ENCODE measurements around the gene TIMD4.

TIMD4 gene

DNA sequence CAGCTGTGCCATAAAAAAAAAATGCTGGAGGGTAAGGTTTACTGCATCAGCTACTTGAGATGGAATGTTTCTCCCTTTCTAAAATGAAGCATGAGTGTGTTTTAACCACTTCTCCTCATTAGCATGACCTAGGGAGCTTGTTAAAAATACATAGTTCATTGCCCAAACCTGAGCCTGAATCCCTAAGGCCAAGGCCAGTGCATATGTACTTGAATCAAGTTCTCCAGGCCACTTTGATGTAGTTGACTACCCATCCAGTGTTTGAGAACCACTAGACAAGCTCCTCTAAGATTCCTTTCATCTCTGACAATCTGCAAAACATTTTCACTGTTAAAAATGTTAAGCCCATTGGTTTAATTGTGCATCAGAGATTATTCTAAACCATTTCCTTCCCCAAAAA lies 6.7 kb downstream of the TIMD4 start:
- TF ChIP-seq ZBTB7A (IDR thresholded peaks at IDR 0.05; ENCODE audit: low read depth) = no peak
- TF ChIP-seq TCF12 (IDR thresholded peaks at IDR 0.05; ENCODE audit: low read depth) = no peak
- TF ChIP-seq NFIC (IDR thresholded peaks at IDR 0.05) = no peak
- TF ChIP-seq FOXM1 (IDR thresholded peaks at IDR 0.05; ENCODE audit: borderline replicate concordance, low read depth) = no peak
- TF ChIP-seq RAD21 (IDR thresholded peaks at IDR 0.05; ENCODE audit: low read depth) = no peak
- TF ChIP-seq CREB1 (IDR thresholded peaks at IDR 0.05; ENCODE audit: low read depth) = no peak
- no peak for TF ChIP-seq TEAD4 (IDR thresholded peaks at IDR 0.05)

DNA sequence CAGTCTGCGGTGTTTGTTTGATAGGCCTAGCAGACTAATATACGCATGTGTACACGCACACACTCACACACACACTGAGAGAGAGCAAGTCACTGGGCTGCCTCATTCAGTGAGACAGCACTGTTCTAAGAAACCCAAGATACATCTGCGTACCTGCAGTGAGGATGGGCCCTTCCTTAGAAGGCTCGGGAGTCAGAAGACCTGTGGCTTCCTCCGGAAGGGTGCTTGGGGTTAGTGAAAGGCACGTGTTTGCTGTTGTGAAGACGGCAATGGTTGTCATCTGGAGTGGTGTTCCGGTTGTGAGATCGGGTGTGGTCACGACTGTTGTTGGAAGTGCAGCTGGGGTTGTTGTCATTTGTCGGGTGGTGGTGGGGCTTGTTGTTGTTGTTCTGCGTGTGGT lies 11.7 kb downstream of the TIMD4 start:
- no peak for TF ChIP-seq TEAD4 (IDR thresholded peaks at IDR 0.05)
- no peak for TF ChIP-seq EGR1 (IDR thresholded peaks at IDR 0.05)
- TF ChIP-seq YY1 (IDR thresholded peaks at IDR 0.05; ENCODE audit: low read depth) = no peak
- TF ChIP-seq, protein P1, sequence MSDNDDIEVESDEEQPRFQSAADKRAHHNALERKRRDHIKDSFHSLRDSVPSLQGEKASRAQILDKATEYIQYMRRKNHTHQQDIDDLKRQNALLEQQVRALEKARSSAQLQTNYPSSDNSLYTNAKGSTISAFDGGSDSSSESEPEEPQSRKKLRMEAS (IDR thresholded peaks at IDR 0.05) = no peak
- no peak for TF ChIP-seq REST (IDR thresholded peaks at IDR 0.05; ENCODE audit: low read depth)
- TF ChIP-seq CEBPB (IDR thresholded peaks at IDR 0.05) = no peak
- no peak for TF ChIP-seq TCF12 (IDR thresholded peaks at IDR 0.05; ENCODE audit: low read depth)
- TF ChIP-seq, protein P2, sequence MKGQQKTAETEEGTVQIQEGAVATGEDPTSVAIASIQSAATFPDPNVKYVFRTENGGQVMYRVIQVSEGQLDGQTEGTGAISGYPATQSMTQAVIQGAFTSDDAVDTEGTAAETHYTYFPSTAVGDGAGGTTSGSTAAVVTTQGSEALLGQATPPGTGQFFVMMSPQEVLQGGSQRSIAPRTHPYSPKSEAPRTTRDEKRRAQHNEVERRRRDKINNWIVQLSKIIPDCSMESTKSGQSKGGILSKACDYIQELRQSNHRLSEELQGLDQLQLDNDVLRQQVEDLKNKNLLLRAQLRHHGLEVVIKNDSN (IDR thresholded peaks at IDR 0.05) = no peak
- TF ChIP-seq RAD21 (IDR thresholded peaks at IDR 0.05; ENCODE audit: low read depth) = no peak
- no peak for TF ChIP-seq NFIC (IDR thresholded peaks at IDR 0.05)

- TF ChIP-seq, protein P1 (IDR thresholded peaks at IDR 0.05) = no peak
- TF ChIP-seq, protein P2 (IDR thresholded peaks at IDR 0.05) = no peak
- no peak for TF ChIP-seq EGR1 (IDR thresholded peaks at IDR 0.05)
These were observed 12.3 kb downstream of the TIMD4 start for GRCh38 chr5:156950716-156951115.

DNA sequence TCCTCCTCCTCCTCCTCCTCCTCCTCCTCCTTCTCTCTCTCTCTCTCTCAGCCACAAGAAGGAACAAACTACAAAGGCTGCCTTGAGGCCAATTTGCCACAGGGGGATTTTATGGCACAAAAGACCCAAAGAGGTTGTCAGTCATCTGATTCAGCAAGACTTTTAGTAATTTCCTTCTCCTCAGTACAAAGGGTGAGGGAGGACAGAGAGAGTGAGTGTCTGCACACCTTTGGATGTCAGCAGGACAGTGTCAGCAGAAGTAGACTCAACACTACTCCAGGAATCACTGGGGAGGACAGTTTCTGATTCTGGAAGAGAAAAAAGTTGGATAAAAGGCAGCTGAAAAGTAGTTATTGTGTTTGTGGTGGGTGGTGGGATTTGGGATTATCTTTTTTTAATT lies 13.6 kb downstream of the TIMD4 start:
- no peak for TF ChIP-seq CEBPB (IDR thresholded peaks at IDR 0.05)
- TF ChIP-seq FOXM1 (IDR thresholded peaks at IDR 0.05; ENCODE audit: borderline replicate concordance, low read depth) = no peak

GRCh38 chr5:156947925-156948324 lies 15.1 kb downstream of the TIMD4 start:
- TF ChIP-seq CREB1 (IDR thresholded peaks at IDR 0.05; ENCODE audit: low read depth) (no peak), CEBPB (IDR thresholded peaks at IDR 0.05) (no peak), FOXM1 (IDR thresholded peaks at IDR 0.05; ENCODE audit: borderline replicate concordance, low read depth) (no peak), TAF1 (IDR thresholded peaks at IDR 0.05; ENCODE audit: low read depth) (no peak), EP300 (IDR thresholded peaks at IDR 0.05; ENCODE audit: borderline replicate concordance) (no peak), TEAD4 (IDR thresholded peaks at IDR 0.05) (no peak), REST (IDR thresholded peaks at IDR 0.05; ENCODE audit: low read depth) (no peak), RAD21 (IDR thresholded peaks at IDR 0.05; ENCODE audit: low read depth) (no peak), EGR1 (IDR thresholded peaks at IDR 0.05) (no peak), YY1 (IDR thresholded peaks at IDR 0.05; ENCODE audit: low read depth) (no peak), TCF12 (IDR thresholded peaks at IDR 0.05; ENCODE audit: low read depth) (no peak)
- TF ChIP-seq, protein P1 (IDR thresholded peaks at IDR 0.05) = no peak
- TF ChIP-seq, protein P2 (IDR thresholded peaks at IDR 0.05) = no peak

DNA sequence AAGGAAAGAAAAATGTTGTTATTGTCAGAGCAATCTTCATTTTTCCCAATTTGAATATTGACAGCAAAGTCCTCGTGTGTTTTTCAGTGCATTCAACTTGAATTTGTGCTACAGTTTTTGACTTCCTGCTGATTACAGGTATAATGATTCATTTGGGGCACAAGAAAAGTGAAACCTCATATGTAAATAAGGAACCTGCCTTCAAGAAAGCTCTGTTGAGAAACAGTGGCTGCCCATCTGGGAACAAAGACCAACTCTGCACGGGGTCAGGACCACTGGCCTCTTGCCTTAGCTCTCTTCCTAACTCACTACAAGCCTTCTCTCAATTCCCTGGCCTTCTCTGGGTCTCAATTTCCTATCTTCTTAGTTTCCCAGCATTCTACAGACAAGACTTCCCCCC lies 21.0 kb downstream of the TIMD4 start:
- no peak for TF ChIP-seq FOXM1 (IDR thresholded peaks at IDR 0.05; ENCODE audit: borderline replicate concordance, low read depth)
- TF ChIP-seq CEBPB (IDR thresholded peaks at IDR 0.05) = no peak

DNA sequence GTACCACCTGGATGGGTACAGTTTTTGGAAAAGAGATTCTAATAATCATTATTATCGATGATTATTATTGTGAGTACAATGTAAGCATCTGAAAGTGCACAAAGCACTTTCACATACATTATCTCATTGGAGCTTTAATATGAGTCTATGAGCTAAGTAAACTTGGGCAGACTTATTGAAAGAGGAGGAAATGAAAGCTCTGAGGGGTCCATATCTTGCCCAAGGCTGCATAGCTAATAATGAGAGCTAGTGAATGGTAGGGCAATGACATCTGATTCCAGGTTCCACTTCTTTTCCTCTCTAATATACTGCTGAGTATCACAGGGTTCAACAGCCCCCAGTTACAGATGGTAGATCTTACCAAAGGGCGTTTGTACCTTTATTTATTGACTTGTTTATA lies 26.1 kb downstream of the TIMD4 start:
- TF ChIP-seq TAF1 (IDR thresholded peaks at IDR 0.05; ENCODE audit: low read depth) = no peak
- TF ChIP-seq CEBPB (IDR thresholded peaks at IDR 0.05) = no peak

All from Ishikawa (cell line).